NCI-H1694 (cell line): ENCODE results near the gene AP2A2.
A peak's percentile ranks its signal among the peaks of the same experiment; 100 is the strongest.

Experiments
- DNase-seq: peaks from one replicate; lab custom pipeline; 2025; lab: John Stamatoyannopoulos, UW

The AP2A2 gene

GRCh38 chr11:996681-997080, 71.0 kb downstream of the AP2A2 start:
- DNase-seq: no peak

GRCh38 chr11:997907-998306, 72.2 kb downstream of the AP2A2 start:
- DNase-seq: no peak

GRCh38 chr11:999009-999408, 73.3 kb downstream of the AP2A2 start:
- no peak for DNase-seq

- no peak for DNase-seq
Observed at GRCh38 chr11:1000357-1001278, 74.9 kb downstream of the AP2A2 start.

- DNase-seq: no peak
Observed at GRCh38 chr11:1001617-1002405, 76.1 kb downstream of the AP2A2 start.

GRCh38 chr11:1002406-1002984, 76.8 kb downstream of the AP2A2 start:
- DNase-seq: no peak

- DNase-seq: no peak
Observed at GRCh38 chr11:1003159-1003558, 77.5 kb downstream of the AP2A2 start.

- DNase-seq: peak; percentile 80
Observed at GRCh38 chr11:1005928-1006327, 80.3 kb downstream of the AP2A2 start.

GRCh38 chr11:1006762-1007161, 81.1 kb downstream of the AP2A2 start:
- no peak for DNase-seq

GRCh38 chr11:1007279-1007678, 81.6 kb downstream of the AP2A2 start:
- DNase-seq: no peak

- DNase-seq: peak; percentile 26
Observed at GRCh38 chr11:1008001-1008802, 82.5 kb downstream of the AP2A2 start.

GRCh38 chr11:1008803-1009145, 83.1 kb downstream of the AP2A2 start:
- DNase-seq: no peak

- DNase-seq: no peak
Observed at GRCh38 chr11:1009371-1009770, 83.7 kb downstream of the AP2A2 start.

- peak; percentile 54 for DNase-seq
Observed at GRCh38 chr11:1009991-1010390, 84.3 kb downstream of the AP2A2 start.

- no peak for DNase-seq
Observed at GRCh38 chr11:1010551-1011319, 85.1 kb downstream of the AP2A2 start.

- no peak for DNase-seq
Observed at GRCh38 chr11:1011320-1011698, 85.6 kb downstream of the AP2A2 start.

GRCh38 chr11:1012291-1012690, 86.6 kb downstream of the AP2A2 start:
- no peak for DNase-seq

GRCh38 chr11:1012740-1013630, 87.3 kb downstream of the AP2A2 start:
- DNase-seq: no peak

GRCh38 chr11:1013631-1013935, 87.9 kb downstream of the AP2A2 start:
- no peak for DNase-seq

- DNase-seq: no peak
Observed at GRCh38 chr11:1014276-1014675, 88.6 kb downstream of the AP2A2 start.
